HEK293T (cell line): ENCODE results near the gene LSM12.

Source experiments
- CTCF ChIA-PET: fragments of 350-600 bp; formaldehyde crosslinking; extraction: SDS; loops from one replicate; lab custom pipeline; 2021; ENCODE audit warnings: antibody characterized with exemption, inconsistent platforms; lab: Yijun Ruan, JAX
- POLR2A ChIA-PET: fragments of 350-600 bp; formaldehyde crosslinking; extraction: SDS; loops from one replicate; lab custom pipeline; 2020; ENCODE audit warnings: antibody characterized with exemption, inconsistent platforms; lab: Yijun Ruan, JAX
- DNase-seq: peaks from one replicate; pipeline ENCODE4 v3.0.0; 2012; ENCODE audit warnings: mixed read lengths; ENCODE audit errors: extremely low spot score
- ARNT ChIP-seq: fragments of 450-650 bp; IDR thresholded peaks from 2 replicates; pipeline ENCODE4 v1.6.1; 2017; ENCODE audit warnings: mild to moderate bottlenecking
- BHLHE40 ChIP-seq: fragments of 450-650 bp; IDR thresholded peaks from 2 replicates; pipeline ENCODE4 v1.6.1; 2016; ENCODE audit warnings: mild to moderate bottlenecking, moderate library complexity, borderline replicate concordance
- CTBP1 ChIP-seq: fragments of 450-650 bp; IDR thresholded peaks from 2 replicates; pipeline ENCODE4 v1.6.1; 2016; ENCODE audit warnings: borderline replicate concordance
- ELF4 ChIP-seq: fragments of 450-650 bp; IDR thresholded peaks from 2 replicates; pipeline ENCODE4 v1.6.1; 2017; ENCODE audit warnings: antibody characterized with exemption
- FOXA1 ChIP-seq: fragments of 450-650 bp; IDR thresholded peaks from 2 replicates; pipeline ENCODE4 v1.6.1; 2016; ENCODE audit warnings: mild to moderate bottlenecking
- FOXK2 ChIP-seq: fragments of 450-650 bp; IDR thresholded peaks from 2 replicates; pipeline ENCODE4 v1.6.1; 2016; ENCODE audit warnings: mild to moderate bottlenecking
- FOXM1 ChIP-seq: fragments of 450-650 bp; IDR thresholded peaks from 2 replicates; pipeline ENCODE4 v1.6.1; 2017; ENCODE audit warnings: mild to moderate bottlenecking, borderline replicate concordance
- HDGF ChIP-seq: fragments of 450-650 bp; IDR thresholded peaks from 2 replicates; pipeline ENCODE4 v1.6.1; 2017; ENCODE audit warnings: antibody characterized with exemption, borderline replicate concordance
- L3MBTL2 ChIP-seq: fragments of 450-650 bp; conservative IDR thresholded peaks from 2 replicates; pipeline ENCODE4 v1.6.1; 2016; ENCODE audit warnings: mild to moderate bottlenecking
- LEF1 ChIP-seq: fragments of 450-650 bp; IDR thresholded peaks from 2 replicates; pipeline ENCODE4 v1.6.1; 2017; ENCODE audit warnings: mild to moderate bottlenecking, borderline replicate concordance
- NFRKB ChIP-seq: fragments of 450-650 bp; IDR thresholded peaks from 2 replicates; pipeline ENCODE4 v1.6.1; 2016; ENCODE audit warnings: mild to moderate bottlenecking, moderate library complexity
- SP1 ChIP-seq: fragments of 450-650 bp; IDR thresholded peaks from 2 replicates; pipeline ENCODE4 v1.6.1; 2017
- SUZ12 ChIP-seq: fragments of 450-650 bp; IDR thresholded peaks from 2 replicates; pipeline ENCODE4 v1.6.1; 2016; ENCODE audit warnings: mild to moderate bottlenecking
- TARDBP ChIP-seq: fragments of 450-650 bp; IDR thresholded peaks from 2 replicates; pipeline ENCODE4 v1.6.1; 2016
- ZNF384 ChIP-seq: fragments of 450-650 bp; IDR thresholded peaks from 2 replicates; pipeline ENCODE4 v1.6.1; 2016
- TF ChIP-seq, protein P1 (sequence below): fragments of 450-650 bp; IDR thresholded peaks from 2 replicates; pipeline ENCODE4 v1.6.1; 2016

Gene LSM12

DNA sequence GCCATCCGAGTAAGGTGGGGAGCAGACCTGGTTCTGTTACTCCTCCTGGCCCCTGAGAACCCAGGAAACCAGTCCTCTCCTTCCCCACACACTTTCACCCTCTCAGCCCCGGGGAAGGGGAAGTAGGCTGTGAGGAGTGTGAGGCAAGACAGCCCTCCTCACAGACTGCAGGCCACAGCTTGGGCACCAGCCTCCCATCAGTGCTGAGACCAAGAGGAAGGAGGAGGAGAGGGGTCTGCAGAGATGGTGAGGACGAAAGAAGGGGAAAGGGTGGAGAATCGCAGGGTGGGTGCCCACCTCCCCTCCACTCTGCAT is 11.1 kb upstream of the LSM12 start:
- TF ChIP-seq FOXM1, result no peak
- TF ChIP-seq, protein P1, sequence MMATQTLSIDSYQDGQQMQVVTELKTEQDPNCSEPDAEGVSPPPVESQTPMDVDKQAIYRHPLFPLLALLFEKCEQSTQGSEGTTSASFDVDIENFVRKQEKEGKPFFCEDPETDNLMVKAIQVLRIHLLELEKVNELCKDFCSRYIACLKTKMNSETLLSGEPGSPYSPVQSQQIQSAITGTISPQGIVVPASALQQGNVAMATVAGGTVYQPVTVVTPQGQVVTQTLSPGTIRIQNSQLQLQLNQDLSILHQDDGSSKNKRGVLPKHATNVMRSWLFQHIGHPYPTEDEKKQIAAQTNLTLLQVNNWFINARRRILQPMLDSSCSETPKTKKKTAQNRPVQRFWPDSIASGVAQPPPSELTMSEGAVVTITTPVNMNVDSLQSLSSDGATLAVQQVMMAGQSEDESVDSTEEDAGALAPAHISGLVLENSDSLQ, result no peak
- no peak for TF ChIP-seq L3MBTL2
- no peak for TF ChIP-seq TARDBP
- TF ChIP-seq ZNF384, result no peak
- TF ChIP-seq ELF4, result no peak
- TF ChIP-seq SP1, result no peak
- no peak for TF ChIP-seq NFRKB
- no peak for TF ChIP-seq SUZ12
- ChIA-PET CTCF (interaction anchor here (0.6 kb wide), 1 partner anchor 26 kb away, joined by 3 read pairs; no protein-coding TSS in a partner anchor), POLR2A (no interaction called here)
- no peak for DNase-seq

DNA sequence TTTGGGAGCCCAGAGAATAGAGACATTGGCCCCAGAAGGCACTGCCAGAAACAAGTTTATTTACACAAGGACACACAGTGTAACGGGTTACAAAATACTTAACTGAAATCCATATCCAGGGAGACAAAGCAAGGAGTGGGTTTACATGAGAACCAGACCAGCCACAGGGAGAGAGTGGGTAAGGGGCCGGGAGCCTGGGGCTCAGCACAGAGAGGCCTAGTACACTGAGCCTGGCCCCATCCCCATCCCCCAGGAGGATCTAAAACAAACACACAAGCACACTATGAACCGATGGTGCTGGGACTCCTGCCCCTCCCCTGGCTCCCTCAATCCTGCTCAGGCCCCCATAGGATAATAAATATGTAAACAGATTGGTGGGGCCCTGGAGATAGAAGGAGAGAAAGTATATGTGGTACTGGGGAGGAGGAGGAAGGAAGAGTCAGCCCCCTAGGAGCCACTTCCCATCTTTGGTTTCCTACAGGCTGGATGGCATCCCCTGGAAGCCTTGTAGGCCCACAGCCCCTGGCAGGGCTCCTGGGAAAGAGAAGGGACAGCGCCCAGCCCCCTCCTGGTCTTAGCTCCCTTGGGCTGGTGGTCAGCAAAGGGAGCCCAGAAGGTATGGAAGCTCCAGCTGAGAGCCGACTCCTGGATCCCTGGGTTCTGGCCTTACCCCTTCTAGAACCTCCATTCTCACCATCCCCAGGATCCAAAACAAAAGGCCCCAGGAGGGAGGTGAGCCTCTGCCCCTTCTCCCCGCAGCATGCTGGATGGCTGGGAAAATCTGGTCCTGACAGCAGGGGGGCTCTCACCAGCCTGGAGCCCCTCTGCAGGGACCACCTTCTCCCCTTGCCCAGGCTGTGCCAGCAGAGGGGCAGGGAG is 10.5 kb upstream of the LSM12 start:
- TF ChIP-seq ARNT (no peak), L3MBTL2 (no peak)
- no peak for DNase-seq
- CTCF ChIA-PET, result interaction anchor here (0.6 kb wide), 1 partner anchor 25 kb away, joined by 3 read pairs; no protein-coding TSS in a partner anchor
- POLR2A ChIA-PET, result no interaction called here

DNA sequence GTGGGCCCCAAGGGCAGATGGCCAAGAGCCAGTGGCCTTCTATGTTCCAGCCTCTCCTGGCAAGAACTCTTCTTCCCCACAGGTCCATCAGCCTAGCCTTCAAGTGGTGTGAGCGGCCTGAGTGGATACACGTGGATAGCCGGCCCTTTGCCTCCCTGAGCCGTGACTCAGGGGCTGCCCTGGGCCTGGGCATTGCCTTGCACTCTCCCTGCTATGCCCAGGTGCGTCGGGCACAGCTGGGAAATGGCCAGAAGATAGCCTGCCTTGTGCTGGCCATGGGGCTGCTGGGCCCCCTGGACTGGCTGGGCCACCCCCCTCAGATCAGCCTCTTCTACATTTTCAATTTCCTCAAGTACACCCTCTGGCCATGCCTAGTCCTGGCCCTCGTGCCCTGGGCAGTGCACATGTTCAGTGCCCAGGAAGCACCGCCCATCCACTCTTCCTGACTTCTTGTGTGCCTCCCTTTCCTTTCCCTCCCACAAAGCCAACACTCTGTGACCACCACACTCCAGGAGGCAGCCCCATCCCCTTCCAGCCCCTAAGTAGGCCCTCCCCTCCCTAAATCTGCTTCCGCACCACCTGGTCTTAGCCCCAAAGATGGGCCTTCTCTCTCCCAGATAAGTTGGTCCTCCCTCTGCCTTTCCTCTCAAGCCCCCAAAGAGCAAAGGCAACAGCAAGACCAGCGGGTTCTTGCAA is 9.3 kb upstream of the LSM12 start:
- ChIA-PET CTCF (interaction anchor here (1.8 kb wide), 1 partner anchor 8 kb away, joined by 7 read pairs; no protein-coding TSS in a partner anchor), POLR2A (no interaction called here)
- TF ChIP-seq SUZ12 (no peak), LEF1 (no peak), TARDBP (no peak), SP1 (no peak), ELF4 (no peak), ARNT (no peak), NFRKB (no peak), L3MBTL2 (no peak), CTBP1 (no peak), FOXM1 (no peak), HDGF (no peak), FOXA1 (no peak), BHLHE40 (no peak), FOXK2 (no peak)
- TF ChIP-seq, protein P1, result no peak
- no peak for DNase-seq

DNA sequence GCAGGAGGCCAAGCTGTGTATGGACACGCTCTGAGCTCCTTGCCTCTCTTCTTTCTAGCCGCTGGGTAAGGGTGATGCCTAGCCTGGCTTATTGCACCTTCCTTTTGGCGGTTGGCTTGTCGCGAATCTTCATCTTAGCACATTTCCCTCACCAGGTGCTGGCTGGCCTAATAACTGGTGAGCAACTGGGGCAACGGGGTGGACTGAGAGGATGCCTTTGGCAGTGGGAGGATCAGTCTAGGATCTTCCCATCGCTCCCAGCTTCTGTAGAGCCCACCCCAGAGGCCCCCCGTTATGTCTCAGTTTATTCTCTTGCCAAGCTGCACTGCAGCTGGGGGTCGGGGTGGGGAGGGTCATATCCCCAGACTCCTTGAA is 8.4 kb upstream of the LSM12 start:
- DNase-seq, result no peak
- ChIA-PET CTCF (interaction anchor here (0.5 to 1.8 kb wide), 2 partner anchors 9 to 86 kb away, joined by 3 to 7 read pairs; no protein-coding TSS in a partner anchor), POLR2A (interaction anchor here (0.8 to 1.8 kb wide), 3 partner anchors 9 to 21 kb away, joined by 3 to 5 read pairs (median 4); no protein-coding TSS in a partner anchor)
- TF ChIP-seq CTBP1 (no peak), SUZ12 (no peak)

DNA sequence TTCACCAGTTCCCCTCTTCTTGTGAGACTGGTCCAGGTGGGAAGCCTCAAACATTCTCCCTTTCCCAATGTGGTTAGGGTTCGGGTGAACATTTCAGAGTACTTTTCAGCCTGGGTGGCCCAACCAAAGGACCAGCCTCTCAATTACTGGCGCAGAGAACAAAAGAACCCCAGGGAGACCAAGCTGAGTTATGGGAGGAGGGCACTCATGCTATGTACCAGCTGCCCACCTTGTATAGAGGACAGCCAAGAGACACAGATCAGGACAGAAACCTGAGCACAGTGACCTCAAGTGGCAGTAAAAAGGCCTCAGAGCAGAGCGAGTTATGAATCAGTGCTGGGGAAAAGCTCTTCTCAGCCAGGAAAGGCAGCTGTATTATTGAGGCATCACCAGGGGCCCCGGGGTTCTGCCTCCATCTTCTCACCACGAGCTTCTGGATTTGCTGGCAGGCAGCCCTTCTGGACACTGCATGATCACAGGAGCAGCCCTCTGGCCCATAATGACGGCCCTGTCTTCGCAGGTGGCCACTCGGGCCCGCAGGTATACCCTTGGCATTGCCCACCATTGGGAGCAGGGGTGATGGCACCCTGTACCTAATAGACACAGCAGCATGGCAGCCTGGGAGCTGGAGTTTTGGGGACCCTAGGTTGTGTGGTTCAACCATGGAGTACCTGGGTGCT is 7.9 kb upstream of the LSM12 start:
- POLR2A ChIA-PET, result interaction anchor here (0.8 to 1.8 kb wide), 3 partner anchors 9 to 21 kb away, joined by 3 to 5 read pairs (median 4); no protein-coding TSS in a partner anchor
- CTCF ChIA-PET, result interaction anchor here (0.5 to 1.8 kb wide), 2 partner anchors 10 to 86 kb away, joined by 3 to 7 read pairs; no protein-coding TSS in a partner anchor
- no peak for DNase-seq
- TF ChIP-seq L3MBTL2 (no peak), CTBP1 (no peak), FOXK2 (no peak), FOXA1 (no peak), TARDBP (no peak), NFRKB (no peak), LEF1 (no peak), HDGF (no peak), SP1 (no peak), ZNF384 (no peak), BHLHE40 (no peak), SUZ12 (no peak), ELF4 (no peak), FOXM1 (no peak)
- TF ChIP-seq, protein P1, result no peak

DNA sequence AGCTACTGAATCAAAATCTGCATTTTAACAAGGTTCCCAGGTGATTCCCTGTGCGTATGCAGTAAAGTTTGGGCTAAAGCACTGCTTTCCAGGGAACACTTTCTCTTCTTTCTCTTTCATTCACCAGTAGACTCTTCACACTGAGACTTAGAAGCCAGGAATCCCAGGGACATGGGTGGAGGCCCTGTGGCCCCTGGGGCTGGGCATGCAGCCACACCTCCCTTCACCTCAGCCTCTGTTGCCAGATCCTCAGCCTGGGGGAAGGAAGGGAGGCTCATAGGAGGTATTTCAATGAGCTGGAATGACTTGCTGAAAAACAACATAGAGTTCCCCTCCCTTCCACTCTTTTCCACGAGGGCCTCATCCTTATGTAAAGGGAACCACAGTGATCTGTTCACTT is 5.3 kb upstream of the LSM12 start:
- no peak for DNase-seq
- CTCF ChIA-PET, result no interaction called here
- no peak for TF ChIP-seq LEF1
- TF ChIP-seq ZNF384, result no peak
- no peak for TF ChIP-seq CTBP1
- TF ChIP-seq TARDBP, result no peak
- TF ChIP-seq FOXA1, result no peak
- TF ChIP-seq BHLHE40, result no peak
- no peak for TF ChIP-seq FOXK2
- POLR2A ChIA-PET, result interaction anchor here (0.6 to 1.3 kb wide), 6 partner anchors 9 to 112 kb away, joined by 3 to 4 read pairs (median 4); no protein-coding TSS in a partner anchor
